ENCODE data around the gene TAS1R1. TPM values are rescaled to one million over a fixed set of nuclear protein-coding genes. Genes with fewer than 3 reads are reported as not detected.

TAS1R1 gene
- total RNA-seq, 2 experiments from 2014 or later, result not detected

DNA sequence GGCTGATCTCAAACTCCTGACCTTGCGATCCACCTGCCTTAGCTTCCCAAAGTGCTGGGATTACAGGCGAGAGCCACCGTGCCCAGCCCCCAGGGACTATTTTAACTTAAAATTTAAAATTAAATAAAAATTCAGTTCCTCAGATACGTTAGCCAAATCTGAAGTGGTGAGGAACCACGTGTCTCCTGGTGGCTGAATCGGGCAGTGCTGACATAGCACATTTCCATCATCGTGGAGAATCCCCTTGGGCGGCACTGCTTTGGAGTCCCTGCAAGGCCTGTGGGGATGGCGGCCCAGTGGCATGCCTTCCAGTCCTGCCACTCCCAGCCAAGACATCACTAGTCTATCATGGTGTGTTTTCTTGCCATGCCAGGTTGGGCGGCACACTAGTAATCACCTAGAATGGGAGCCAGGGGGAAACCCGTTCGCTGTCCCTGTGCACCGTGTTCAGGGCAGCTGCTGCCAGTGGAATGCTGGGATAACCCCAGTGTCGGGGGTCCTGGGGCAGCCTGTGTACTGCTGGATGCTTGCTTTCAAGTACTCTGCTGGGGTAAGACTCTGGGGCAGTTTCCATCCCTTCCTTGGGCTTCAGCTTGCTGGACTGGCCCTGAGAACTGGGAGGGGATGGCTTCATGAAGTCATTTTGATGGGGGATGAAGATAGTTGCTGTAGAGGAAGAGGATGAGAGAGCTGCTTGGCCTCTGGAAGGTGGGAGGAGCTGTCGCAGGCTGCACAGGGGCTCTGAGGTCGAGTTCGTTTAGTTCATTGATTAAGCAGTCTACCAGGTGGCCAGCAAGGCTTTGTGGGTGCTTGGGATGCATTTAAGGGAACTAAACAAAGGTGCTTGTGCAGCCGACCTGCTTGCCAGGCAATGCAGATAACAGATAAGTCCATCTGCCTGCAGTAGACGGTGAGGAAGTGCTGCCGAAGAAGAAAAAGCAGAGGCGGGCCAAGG is 29.3 kb downstream of the TAS1R1 start:
- ChIA-PET POLR2A (interaction anchor here (0.6 kb wide), 1 partner anchor 19 kb away, joined by 3 read pairs; no protein-coding TSS in a partner anchor), CTCF (interaction anchor here (0.8 to 1.7 kb wide), 3 partner anchors 16 to 29 kb away, joined by 3 to 4 read pairs (median 3); partner anchors contain the start of genes NOL9 and TAS1R1)

DNA sequence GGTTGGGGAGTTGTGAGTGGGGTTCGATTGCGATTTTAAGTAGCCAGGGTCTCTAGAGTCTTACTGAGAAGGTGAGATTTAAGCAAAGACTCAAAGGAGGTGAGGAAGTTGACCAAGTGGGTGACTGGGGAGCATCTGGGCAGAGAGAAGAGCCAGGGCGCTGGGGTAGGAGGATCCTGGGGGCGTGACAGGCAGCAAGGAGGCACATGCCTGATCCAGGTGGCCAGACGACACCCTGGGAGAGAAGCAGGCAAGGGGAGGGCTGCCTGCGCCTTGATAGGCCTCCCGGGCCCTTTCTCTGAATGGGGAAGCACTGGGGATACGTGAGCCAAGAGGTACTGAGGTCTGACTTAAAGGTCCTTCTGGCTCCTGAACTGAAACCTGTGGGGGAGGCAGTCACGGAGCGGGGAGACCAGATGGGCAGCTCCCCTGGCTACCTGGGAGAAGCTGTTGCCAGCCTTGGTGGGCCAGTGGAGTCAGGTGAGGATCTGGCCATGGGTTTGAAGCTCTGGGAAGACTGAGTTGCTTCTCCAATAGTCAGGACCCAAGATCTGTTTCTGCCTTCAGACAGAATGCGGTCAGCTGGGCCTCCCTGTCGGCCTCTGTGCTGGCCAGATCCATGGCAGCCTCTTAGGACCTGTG is 30.1 kb downstream of the TAS1R1 start:
- ChIA-PET CTCF (interaction anchor here (0.5 to 1.7 kb wide), 2 partner anchors 30 to 40 kb away, joined by 3 to 4 read pairs; partner anchors contain the start of genes NOL9 and TAS1R1), POLR2A (interaction anchor here (0.6 kb wide), 1 partner anchor 18 kb away, joined by 3 read pairs; no protein-coding TSS in a partner anchor)

DNA sequence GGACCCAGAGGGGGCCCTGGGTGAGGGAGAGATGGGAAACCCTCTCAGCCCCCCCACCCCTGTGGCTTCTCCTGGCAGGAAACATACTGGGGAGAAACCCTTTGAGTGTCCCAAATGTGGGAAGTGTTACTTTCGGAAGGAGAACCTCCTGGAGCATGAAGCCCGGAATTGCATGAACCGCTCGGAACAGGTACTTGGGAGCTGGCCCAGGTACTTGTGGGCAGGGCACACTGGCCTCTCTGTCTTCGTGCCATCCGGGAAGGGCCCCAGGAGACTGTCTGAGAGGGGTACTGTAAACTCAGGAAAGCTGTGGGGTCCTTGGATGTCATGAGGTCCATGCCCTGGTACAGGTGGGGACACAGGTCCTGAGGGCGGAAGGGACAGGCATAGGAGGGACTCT is 30.7 kb downstream of the TAS1R1 start:
- POLR2A ChIA-PET, result no interaction called here

DNA sequence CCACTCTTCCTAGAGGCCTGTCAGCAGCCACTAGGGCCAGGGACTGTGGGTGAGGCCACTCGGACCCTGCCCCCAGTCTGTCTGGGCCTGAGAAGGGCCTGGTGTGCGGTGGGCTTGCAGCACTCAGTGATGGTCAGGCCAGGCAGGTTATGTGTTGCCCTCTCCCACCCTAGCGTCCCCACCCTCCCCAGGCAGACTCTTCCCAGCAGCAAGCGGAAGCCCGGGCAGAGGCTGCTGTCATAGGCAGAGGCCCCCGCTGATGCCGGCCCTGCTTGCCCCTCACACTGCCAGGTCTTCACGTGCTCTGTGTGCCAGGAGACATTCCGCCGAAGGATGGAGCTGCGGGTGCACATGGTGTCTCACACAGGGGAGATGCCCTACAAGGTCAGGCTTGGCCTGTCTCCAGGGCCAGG is 31.3 kb downstream of the TAS1R1 start:
- ChIA-PET CTCF (no interaction called here), POLR2A (no interaction called here)

More for the DNA sequence above, 30.7 kb downstream of the TAS1R1 start:
- CTCF ChIA-PET, result interaction anchor here (1.7 kb wide), 1 partner anchor 31 kb away, joined by 4 read pairs; the partner anchor contains the start of genes NOL9 and TAS1R1

DNA sequence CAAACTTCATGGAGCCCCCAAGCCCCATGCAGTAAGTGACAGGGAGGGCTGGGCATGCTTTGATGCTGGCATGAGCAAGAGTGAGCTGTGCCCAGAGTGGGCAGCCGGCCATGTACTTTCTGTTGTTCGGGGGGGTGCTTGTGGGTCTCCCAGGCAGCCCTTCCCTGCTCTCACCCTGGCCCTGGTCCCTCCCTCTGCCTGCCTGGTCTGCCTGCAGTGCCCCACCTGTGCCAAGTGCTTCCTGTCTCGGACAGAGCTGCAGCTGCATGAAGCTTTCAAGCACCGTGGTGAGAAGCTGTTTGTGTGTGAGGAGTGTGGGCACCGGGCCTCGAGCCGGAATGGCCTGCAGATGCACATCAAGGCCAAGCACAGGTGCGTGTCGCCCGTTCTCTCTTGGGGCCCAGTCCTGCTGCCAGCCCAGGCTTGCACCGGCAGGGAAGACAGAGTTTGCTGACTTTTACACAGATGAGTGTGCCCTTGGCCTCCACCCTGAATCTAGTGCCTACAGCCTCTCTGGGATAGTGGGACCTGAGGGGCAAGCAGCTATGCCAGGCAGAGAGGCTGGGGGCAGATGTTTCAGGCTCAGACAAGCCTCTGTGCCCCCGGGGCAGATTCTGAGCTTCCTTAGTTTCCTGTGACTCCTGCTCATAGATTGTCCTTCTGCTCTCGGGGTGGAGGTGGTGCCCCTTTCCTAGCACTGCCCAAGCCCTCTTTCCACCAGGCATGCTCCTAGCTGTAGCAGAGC is 32.3 kb downstream of the TAS1R1 start:
- ChIA-PET POLR2A (no interaction called here), CTCF (no interaction called here)

DNA sequence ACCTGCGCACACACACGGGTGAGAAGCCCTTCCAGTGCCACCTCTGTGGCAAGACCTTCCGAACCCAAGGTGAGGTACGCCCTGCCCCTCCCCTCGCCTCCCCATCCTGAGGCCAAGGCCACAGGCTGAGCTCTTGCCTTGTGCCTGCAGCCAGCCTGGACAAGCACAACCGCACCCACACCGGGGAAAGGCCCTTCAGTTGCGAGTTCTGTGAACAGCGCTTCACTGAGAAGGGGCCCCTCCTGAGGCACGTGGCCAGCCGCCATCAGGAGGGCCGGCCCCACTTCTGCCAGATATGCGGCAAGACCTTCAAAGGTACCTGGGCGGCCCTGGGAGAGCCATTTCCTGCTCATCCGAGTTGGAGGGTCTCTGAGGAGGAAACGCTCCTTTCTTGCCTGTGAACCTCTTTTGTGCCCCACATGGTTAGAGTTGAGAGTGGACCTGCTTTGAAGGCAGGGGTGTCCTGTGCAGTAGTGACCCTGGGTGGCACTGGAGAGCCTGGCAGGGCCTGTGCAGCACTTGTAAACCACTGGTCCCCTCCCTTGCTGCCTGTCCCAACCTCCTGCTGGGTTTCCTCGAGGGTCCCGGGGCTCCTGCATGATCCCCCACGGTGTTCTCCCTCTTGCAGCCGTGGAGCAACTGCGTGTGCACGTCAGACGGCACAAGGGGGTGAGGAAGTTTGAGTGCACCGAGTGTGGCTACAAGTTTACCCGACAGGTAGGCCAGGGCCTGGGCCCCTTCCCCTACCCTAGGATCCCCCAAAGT is 33.2 kb downstream of the TAS1R1 start:
- POLR2A ChIA-PET, result no interaction called here
- CTCF ChIA-PET, result no interaction called here

DNA sequence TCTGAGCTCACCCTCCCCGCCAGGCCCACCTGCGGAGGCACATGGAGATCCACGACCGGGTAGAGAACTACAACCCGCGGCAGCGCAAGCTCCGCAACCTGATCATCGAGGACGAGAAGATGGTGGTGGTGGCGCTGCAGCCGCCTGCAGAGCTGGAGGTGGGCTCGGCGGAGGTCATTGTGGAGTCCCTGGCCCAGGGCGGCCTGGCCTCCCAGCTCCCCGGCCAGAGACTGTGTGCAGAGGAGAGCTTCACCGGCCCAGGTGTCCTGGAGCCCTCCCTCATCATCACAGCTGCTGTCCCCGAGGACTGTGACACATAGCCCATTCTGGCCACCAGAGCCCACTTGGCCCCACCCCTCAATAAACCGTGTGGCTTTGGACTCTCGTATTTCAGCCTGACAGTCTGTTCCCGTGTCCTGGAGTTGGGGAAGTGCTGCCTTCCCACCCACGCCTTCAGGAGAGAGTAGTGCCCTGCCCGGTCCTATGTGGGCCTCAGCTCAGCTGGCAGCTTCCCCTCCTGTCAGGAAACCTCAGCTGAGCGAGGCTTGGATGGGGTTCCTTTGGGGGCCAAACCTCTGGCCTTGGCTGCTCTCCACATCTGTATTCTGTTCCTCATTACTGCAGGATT is 33.9 kb downstream of the TAS1R1 start:
- POLR2A ChIA-PET, result no interaction called here
- CTCF ChIA-PET, result no interaction called here

DNA sequence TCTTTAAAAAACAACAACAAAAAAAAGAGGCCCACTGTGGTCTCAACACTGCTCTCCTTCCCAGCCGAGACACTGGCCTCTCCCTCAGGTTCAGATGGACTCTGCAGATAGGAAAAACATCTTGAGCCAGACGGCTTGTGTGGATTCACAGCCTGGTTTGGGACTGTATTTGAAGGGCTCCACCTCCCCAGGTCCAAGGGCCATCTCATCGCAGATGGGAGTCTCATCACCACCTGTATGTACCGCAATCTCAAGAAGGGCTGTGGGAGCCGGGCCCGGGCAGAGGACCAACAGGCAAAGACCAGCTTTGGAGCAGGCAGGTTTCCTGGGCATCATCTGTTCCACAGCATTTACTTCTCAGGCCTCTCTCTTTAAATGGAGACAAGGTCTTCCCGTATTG is 34.9 kb downstream of the TAS1R1 start:
- CTCF ChIA-PET, result no interaction called here

DNA sequence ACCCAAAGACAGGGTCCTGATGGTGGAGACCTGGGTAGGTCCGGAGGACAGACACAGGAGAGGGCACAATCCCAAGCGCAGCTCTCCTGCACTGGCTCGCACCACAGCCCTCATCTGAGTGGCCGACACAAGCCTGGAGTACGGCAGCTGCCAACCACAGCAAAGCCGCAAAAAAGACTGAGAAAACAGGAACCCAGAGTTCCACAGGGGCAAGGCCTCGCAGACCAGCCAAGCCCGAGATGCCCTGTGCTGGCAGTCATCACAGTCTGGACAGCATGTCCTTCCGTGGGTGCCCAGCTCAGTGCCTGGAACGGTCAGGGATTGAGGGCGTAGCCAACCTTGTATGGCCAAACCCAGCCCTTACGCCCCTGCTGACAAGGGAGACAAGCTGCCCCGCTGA is 36.1 kb downstream of the TAS1R1 start:
- CTCF ChIA-PET, result no interaction called here
- POLR2A ChIA-PET, result interaction anchor here (0.7 kb wide), 1 partner anchor 11 kb away, joined by 4 read pairs; the partner anchor contains the start of gene ZBTB48

More for the DNA sequence above, 34.9 kb downstream of the TAS1R1 start:
- POLR2A ChIA-PET, result no interaction called here

DNA sequence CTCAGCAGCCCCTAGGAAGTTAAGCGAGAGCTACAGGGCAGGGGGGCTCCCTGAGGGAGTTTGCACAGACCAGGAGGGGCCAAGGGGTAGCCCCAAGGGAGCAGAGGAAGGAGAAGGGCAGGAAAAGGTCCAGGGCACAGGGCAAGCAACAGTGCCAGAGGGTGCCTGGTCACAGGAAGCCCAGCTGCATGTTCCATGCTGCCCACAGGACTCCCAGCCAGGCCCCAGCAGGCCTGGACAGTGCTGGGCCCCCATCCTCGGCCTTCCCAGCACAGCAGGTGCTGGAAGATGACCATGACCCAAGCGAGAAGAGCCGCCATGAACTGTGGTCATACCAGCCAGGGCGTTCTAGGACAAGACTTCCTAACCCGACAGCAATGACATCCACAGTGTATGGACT is 36.5 kb downstream of the TAS1R1 start:
- CTCF ChIA-PET, result no interaction called here
- POLR2A ChIA-PET, result interaction anchor here (0.5 to 0.7 kb wide), 3 partner anchors 11 to 104 kb away, joined by 3 to 4 read pairs (median 3); partner anchors contain the start of gene ZBTB48

DNA sequence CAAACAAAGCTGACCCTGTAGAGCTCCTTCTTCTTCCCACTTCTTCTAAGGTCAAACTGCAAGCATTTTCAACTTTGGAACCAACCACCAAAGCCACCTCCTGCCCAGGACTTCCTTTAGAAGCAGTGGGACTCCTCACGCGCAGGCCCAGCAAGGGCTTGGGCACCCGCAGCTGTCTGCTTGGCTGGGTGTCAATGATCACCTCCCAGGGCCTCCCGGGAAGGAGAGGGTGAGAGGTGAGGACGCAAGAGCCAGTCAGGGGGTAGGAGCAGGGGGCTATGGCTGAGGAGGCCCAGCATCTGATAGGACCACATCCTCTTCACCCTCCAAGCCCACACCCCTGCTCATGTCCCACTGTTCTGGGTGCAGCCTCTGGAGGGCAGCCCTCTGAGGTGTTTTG is 37.3 kb downstream of the TAS1R1 start:
- ChIA-PET POLR2A (interaction anchor here (0.7 kb wide), 1 partner anchor 11 kb away, joined by 3 read pairs; no protein-coding TSS in a partner anchor), CTCF (no interaction called here)

DNA sequence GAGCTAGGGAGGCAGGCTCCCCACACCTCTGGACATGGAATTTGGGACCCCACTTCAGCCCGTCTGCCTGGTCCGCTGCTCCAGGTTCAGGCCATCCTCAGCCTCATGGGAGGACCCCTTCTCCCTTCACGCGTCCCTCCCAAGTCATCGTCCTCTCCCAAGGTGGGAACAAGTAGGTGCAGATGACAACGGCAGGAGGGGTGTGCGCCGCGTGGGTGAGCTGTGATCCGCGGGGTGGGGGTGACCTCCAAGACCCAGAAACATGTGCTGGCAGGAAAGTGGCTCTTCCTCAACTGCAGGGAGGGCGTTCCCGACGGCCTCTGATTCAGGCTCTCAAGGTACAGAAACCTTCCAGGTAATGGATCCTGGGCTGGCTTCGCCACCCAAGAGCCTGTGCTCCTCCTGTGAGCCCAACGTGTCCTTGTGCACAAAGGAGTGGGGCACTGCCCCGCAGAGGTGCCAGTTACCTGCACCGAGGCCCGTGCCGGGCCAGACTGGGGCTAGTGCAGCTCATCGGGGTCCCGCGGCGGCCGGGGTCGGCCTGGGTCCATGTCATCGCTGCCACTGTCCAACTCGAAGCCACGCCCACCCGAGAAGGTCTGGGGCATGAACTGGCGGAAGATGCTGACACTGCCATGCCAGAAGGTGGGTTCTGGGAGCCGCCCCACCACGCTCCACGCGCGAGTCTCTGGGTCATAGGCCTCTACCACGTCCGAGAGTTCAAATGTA is 37.9 kb downstream of the TAS1R1 start:
- ChIA-PET CTCF (no interaction called here), POLR2A (no interaction called here)

DNA sequence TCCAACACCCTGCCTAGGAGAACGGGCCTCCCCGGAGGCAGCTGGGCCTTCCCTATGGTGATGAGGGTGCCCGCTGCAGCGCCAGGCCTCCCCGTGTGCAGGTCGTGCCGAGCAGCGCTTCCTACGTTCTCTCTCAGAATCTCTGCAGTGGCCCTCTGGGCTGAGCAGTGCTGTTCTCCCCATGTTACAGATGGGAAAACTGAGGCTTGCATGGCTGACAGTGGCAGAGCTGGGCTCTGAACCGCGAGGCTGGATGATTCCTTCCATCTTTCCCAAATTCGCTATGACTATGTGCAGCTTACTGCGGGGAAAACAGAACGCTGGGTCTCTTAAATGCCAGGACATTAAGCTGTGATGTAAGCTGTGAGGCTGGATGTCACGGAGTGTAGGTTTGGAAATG is 38.7 kb downstream of the TAS1R1 start:
- POLR2A ChIA-PET, result no interaction called here
- CTCF ChIA-PET, result interaction anchor here (0.7 kb wide), 1 partner anchor 31 kb away, joined by 3 read pairs; the partner anchor contains the start of gene THAP3

DNA sequence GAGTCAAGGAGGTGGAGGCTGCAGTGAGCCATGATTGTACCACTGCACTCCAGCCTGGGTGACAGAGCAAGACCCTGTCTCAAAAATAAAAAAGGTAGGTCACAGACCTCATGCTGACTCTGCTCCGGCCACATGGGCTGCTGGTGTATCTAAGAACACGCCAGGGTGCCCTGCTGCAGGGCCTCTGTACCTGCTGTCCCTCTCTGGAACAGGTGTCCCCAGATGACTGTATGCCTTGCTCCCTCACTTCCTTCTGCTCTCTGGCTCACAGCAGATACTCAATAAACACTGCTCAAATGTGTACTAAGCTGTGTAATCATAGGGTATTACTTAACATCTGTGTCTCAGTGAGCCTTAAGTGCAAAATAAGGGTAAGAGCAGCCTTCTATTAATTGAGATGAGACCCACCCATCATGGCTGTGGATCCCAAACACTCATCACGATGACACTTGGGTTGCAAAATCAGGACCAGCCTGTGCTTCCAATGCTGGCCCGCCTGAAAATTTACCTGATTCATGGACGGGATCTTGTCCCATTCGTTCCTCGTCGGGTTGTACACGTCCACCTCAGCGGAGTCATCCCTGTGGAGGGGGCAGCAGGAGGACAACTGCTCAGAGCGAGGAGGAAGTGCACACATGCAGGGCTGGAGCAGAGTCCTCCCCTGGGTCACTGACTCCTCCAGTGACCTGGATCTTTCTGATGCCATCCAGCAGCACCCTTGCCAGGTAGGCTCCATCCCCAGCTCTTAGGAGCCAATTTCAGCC is 40.1 kb downstream of the TAS1R1 start:
- ChIA-PET POLR2A (no interaction called here), CTCF (no interaction called here)

DNA sequence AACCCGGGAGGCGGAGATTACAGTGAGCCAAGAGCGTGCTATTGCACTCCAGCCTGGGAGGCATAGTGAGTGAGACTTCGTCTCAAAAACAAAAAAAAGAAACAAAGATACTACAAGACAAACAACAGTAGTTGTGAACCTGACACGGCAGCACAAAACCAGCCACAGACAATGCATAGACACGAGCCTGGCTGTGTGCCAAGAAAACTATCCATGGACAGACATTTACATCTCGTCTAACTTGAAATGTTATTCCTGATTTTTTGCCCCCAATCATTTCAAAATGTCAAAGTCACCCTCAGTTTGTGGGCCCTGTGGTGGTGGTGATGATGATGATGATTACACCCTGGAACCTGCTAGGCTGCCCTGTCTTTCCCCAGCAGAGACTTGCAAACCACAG is 41.2 kb downstream of the TAS1R1 start:
- CTCF ChIA-PET, result no interaction called here
- POLR2A ChIA-PET, result no interaction called here

DNA sequence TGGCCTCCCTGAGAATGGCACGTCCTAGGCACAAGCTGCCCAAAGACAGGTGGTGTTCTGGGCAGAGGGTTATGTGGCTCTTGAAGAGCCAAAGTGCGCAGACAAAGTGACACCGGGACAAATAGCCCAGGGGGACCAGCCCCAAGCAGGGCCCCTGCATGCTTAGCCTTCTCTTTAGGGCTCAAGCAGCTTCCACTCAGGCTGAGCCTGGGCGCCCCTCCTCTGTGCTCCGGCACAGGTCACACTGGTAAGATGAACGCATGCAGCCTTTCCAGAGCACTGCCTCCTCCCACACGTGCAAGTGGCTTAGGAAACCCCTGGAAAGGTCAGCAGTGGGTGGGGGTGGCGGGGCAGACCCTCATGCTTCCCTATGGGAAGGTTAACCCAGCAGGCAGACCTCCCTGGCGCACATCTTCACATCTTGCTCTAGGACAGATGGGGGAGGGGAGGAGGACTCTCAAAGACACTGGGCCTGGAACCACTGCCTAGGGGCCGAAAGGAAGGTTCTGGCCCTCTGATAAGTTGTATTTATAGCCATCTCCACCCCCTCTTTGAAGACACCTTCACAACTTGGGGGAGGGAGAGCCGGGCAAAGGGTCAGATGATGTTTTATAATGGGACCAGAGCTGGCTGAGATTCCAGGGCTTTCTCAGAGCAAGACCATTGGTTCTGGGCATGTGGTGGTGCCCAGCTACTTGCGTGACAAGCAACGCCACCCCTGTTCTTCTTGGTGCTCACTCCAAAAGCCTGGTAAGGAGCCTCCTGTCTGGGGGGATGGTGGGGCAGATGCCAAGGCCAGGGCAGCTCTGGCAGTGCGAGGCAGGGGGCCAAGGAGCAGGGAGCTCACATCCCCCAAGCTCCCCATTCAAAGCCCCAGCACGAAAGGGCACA is 42.0 kb downstream of the TAS1R1 start:
- CTCF ChIA-PET, result no interaction called here
- POLR2A ChIA-PET, result no interaction called here

All from activated CD8-positive, alpha-beta memory T cell treated with anti-CD3 and anti-CD28 coated beads for 36 hours (primary cell).